ENCODE measurements around the gene SASH1. TPM values are rescaled to one million over a fixed set of nuclear protein-coding genes. Genes with fewer than 3 reads are reported as not detected.
"Not testable (repeated sequence)": the region's sequence is repeated elsewhere in the genome, so short reads cannot be mapped to it uniquely, and the experiment has no call there.

SASH1 gene
- total and polyA plus RNA-seq, 5 donors from 2014 or later: 0.06 TPM; not detected in 4

- ATAC-seq (ENCODE audit: low read depth in 2 of 2): no peak
- H3K9me3 ChIP-seq (ENCODE audit: control insufficient read depth in 2 of 2, low read length in 2 of 2): no peaks in the 10 kb centered on the region
- H3K27me3 Mint-ChIP-seq: no peaks in the 10 kb centered on the region
Observed at GRCh38 chr6:148388521-148388920, 45.9 kb downstream of the SASH1 start.

GRCh38 chr6:148389086-148389485, 46.4 kb downstream of the SASH1 start:
- no peak for ATAC-seq (ENCODE audit: low read depth in 2 of 2)
- no peaks in the 10 kb centered on the region for H3K36me3 Mint-ChIP-seq
- Histone ChIP-seq H3K27ac (ENCODE audit: insufficient read depth, low read length, poor library complexity, severe bottlenecking) (no peak overlapping the region), H3K4me3 (ENCODE audit: low read depth, low read length) (no peak overlapping the region), H3K9me3 (ENCODE audit: control insufficient read depth in 2 of 2, low read length in 2 of 2) (no peaks in the 10 kb centered on the region), H3K4me1 (ENCODE audit: control insufficient read depth, insufficient read depth, low read length, poor library complexity, severe bottlenecking) (no peaks in the 10 kb centered on the region), H3K36me3 (ENCODE audit: control insufficient read depth, insufficient read depth, low read length) (no peaks in the 10 kb centered on the region), H3K27me3 (ENCODE audit: control insufficient read depth, insufficient read depth, low read length) (no peaks in the 10 kb centered on the region)
- DNase-seq: no peak
- H3K27me3 Mint-ChIP-seq: no peaks in the 10 kb centered on the region
- peaks cover 0 to 3% (median 0%) of the 10 kb centered on the region in 7 donors for H3K9me3 Mint-ChIP-seq
- H3K4me1 Mint-ChIP-seq: no peaks in the 10 kb centered on the region
- H3K4me3 Mint-ChIP-seq: no peak overlapping the region
- H3K27ac Mint-ChIP-seq: no peak overlapping the region

More at GRCh38 chr6:148388521-148388920, 45.9 kb downstream of the SASH1 start:
- Histone ChIP-seq H3K4me1 (ENCODE audit: control insufficient read depth, insufficient read depth, low read length, poor library complexity, severe bottlenecking) (no peaks in the 10 kb centered on the region), H3K36me3 (ENCODE audit: control insufficient read depth, insufficient read depth, low read length) (no peaks in the 10 kb centered on the region), H3K4me3 (ENCODE audit: low read depth, low read length) (no peak overlapping the region), H3K27ac (ENCODE audit: insufficient read depth, low read length, poor library complexity, severe bottlenecking) (no peak overlapping the region), H3K27me3 (ENCODE audit: control insufficient read depth, insufficient read depth, low read length) (no peaks in the 10 kb centered on the region)
- Mint-ChIP-seq H3K27ac (no peak overlapping the region), H3K4me1 (no peaks in the 10 kb centered on the region), H3K36me3 (no peaks in the 10 kb centered on the region), H3K4me3 (no peak overlapping the region), H3K9me3 (peaks cover 0 to 3% (median 0%) of the 10 kb centered on the region in 7 donors)
- no peak for DNase-seq

- H3K27me3 Mint-ChIP-seq: no peaks in the 10 kb centered on the region
- Histone ChIP-seq H3K4me1 (ENCODE audit: control insufficient read depth, insufficient read depth, low read length, poor library complexity, severe bottlenecking) (no peaks in the 10 kb centered on the region), H3K27me3 (ENCODE audit: control insufficient read depth, insufficient read depth, low read length) (no peaks in the 10 kb centered on the region), H3K9me3 (ENCODE audit: control insufficient read depth in 2 of 2, low read length in 2 of 2) (no peaks in the 10 kb centered on the region), H3K27ac (ENCODE audit: insufficient read depth, low read length, poor library complexity, severe bottlenecking) (no peak overlapping the region), H3K4me3 (ENCODE audit: low read depth, low read length) (no peak overlapping the region), H3K36me3 (ENCODE audit: control insufficient read depth, insufficient read depth, low read length) (no peaks in the 10 kb centered on the region)
- no peak for DNase-seq
- ATAC-seq (ENCODE audit: low read depth in 2 of 2): no peak
- no peaks in the 10 kb centered on the region for H3K36me3 Mint-ChIP-seq
- H3K4me3 Mint-ChIP-seq: no peak overlapping the region
- no peak overlapping the region for H3K27ac Mint-ChIP-seq
- no peaks in the 10 kb centered on the region for H3K4me1 Mint-ChIP-seq
- H3K9me3 Mint-ChIP-seq: peaks cover 0 to 3% (median 0%) of the 10 kb centered on the region in 7 donors
Observed at GRCh38 chr6:148389917-148390316, 47.3 kb downstream of the SASH1 start.

GRCh38 chr6:148392127-148392526, 49.5 kb downstream of the SASH1 start:
- H3K36me3 Mint-ChIP-seq; H3K4me3 ChIP-seq (ENCODE audit: low read depth, low read length); H3K4me1 Mint-ChIP-seq; H3K27ac ChIP-seq (ENCODE audit: insufficient read depth, low read length, poor library complexity, severe bottlenecking); H3K27ac Mint-ChIP-seq; H3K27me3 Mint-ChIP-seq; H3K9me3 Mint-ChIP-seq; H3K27me3 ChIP-seq (ENCODE audit: control insufficient read depth, insufficient read depth, low read length); H3K9me3 ChIP-seq (ENCODE audit: control insufficient read depth in 2 of 2, low read length in 2 of 2); H3K4me1 ChIP-seq (ENCODE audit: control insufficient read depth, insufficient read depth, low read length, poor library complexity, severe bottlenecking); ATAC-seq (ENCODE audit: low read depth in 2 of 2); H3K4me3 Mint-ChIP-seq; DNase-seq; H3K36me3 ChIP-seq (ENCODE audit: control insufficient read depth, insufficient read depth, low read length): not testable (repeated sequence)

- H3K27me3 ChIP-seq (ENCODE audit: control insufficient read depth, insufficient read depth, low read length): no peaks in the 10 kb centered on the region
- no peaks in the 10 kb centered on the region for H3K36me3 ChIP-seq (ENCODE audit: control insufficient read depth, insufficient read depth, low read length)
- Mint-ChIP-seq H3K4me3 (no peak overlapping the region), H3K9me3 (peaks cover 0 to 2% (median 0%) of the 10 kb centered on the region in 7 donors), H3K4me1 (no peaks in the 10 kb centered on the region), H3K27ac (peak overlapping the region in 1 of 3 donors; percentile 34), H3K27me3 (no peaks in the 10 kb centered on the region), H3K36me3 (no peaks in the 10 kb centered on the region)
- DNase-seq (no peak), ATAC-seq (ENCODE audit: low read depth in 2 of 2) (no peak)
- no peaks in the 10 kb centered on the region for H3K9me3 ChIP-seq (ENCODE audit: control insufficient read depth in 2 of 2, low read length in 2 of 2)
- no peaks in the 10 kb centered on the region for H3K4me1 ChIP-seq (ENCODE audit: control insufficient read depth, insufficient read depth, low read length, poor library complexity, severe bottlenecking)
- H3K27ac ChIP-seq (ENCODE audit: insufficient read depth, low read length, poor library complexity, severe bottlenecking): no peak overlapping the region
- H3K4me3 ChIP-seq (ENCODE audit: low read depth, low read length): no peak overlapping the region
Observed at GRCh38 chr6:148392671-148393070, 50.0 kb downstream of the SASH1 start.

GRCh38 chr6:148395583-148396101, 53.0 kb downstream of the SASH1 start:
- H3K36me3 Mint-ChIP-seq: no peaks in the 10 kb centered on the region
- H3K27me3 Mint-ChIP-seq: no peaks in the 10 kb centered on the region
- ATAC-seq (ENCODE audit: low read depth in 2 of 2): no peak
- no peaks in the 10 kb centered on the region for H3K36me3 ChIP-seq (ENCODE audit: control insufficient read depth, insufficient read depth, low read length)
- no peak overlapping the region for H3K4me3 Mint-ChIP-seq
- H3K27me3 ChIP-seq (ENCODE audit: control insufficient read depth, insufficient read depth, low read length): no peaks in the 10 kb centered on the region
- DNase-seq: no peak
- no peak overlapping the region for H3K4me3 ChIP-seq (ENCODE audit: low read depth, low read length)
- H3K9me3 Mint-ChIP-seq: no peaks in the 10 kb centered on the region
- no peaks in the 10 kb centered on the region for H3K4me1 ChIP-seq (ENCODE audit: control insufficient read depth, insufficient read depth, low read length, poor library complexity, severe bottlenecking)
- no peaks in the 10 kb centered on the region for H3K9me3 ChIP-seq (ENCODE audit: control insufficient read depth in 2 of 2, low read length in 2 of 2)
- H3K27ac ChIP-seq (ENCODE audit: insufficient read depth, low read length, poor library complexity, severe bottlenecking): no peak overlapping the region
- no peak overlapping the region for H3K27ac Mint-ChIP-seq
- no peaks in the 10 kb centered on the region for H3K4me1 Mint-ChIP-seq

- ATAC-seq (ENCODE audit: low read depth in 2 of 2) (no peak), DNase-seq (no peak)
- Mint-ChIP-seq H3K27me3 (no peaks in the 10 kb centered on the region), H3K27ac (no peak overlapping the region), H3K4me1 (no peaks in the 10 kb centered on the region), H3K36me3 (no peaks in the 10 kb centered on the region), H3K4me3 (no peak overlapping the region), H3K9me3 (no peaks in the 10 kb centered on the region)
- H3K36me3 ChIP-seq (ENCODE audit: control insufficient read depth, insufficient read depth, low read length): no peaks in the 10 kb centered on the region
- no peaks in the 10 kb centered on the region for H3K4me1 ChIP-seq (ENCODE audit: control insufficient read depth, insufficient read depth, low read length, poor library complexity, severe bottlenecking)
- no peak overlapping the region for H3K27ac ChIP-seq (ENCODE audit: insufficient read depth, low read length, poor library complexity, severe bottlenecking)
- no peak overlapping the region for H3K4me3 ChIP-seq (ENCODE audit: low read depth, low read length)
- no peaks in the 10 kb centered on the region for H3K27me3 ChIP-seq (ENCODE audit: control insufficient read depth, insufficient read depth, low read length)
- H3K9me3 ChIP-seq (ENCODE audit: control insufficient read depth in 2 of 2, low read length in 2 of 2): no peaks in the 10 kb centered on the region
Observed at GRCh38 chr6:148396411-148396810, 53.8 kb downstream of the SASH1 start.

GRCh38 chr6:148396926-148397325, 54.3 kb downstream of the SASH1 start:
- H3K36me3 ChIP-seq (ENCODE audit: control insufficient read depth, insufficient read depth, low read length): no peaks in the 10 kb centered on the region
- no peaks in the 10 kb centered on the region for H3K4me1 ChIP-seq (ENCODE audit: control insufficient read depth, insufficient read depth, low read length, poor library complexity, severe bottlenecking)
- ATAC-seq (ENCODE audit: low read depth in 2 of 2) (no peak), DNase-seq (no peak)
- H3K27me3 ChIP-seq (ENCODE audit: control insufficient read depth, insufficient read depth, low read length): no peaks in the 10 kb centered on the region
- no peaks in the 10 kb centered on the region for H3K4me1 Mint-ChIP-seq
- H3K9me3 Mint-ChIP-seq: no peaks in the 10 kb centered on the region
- H3K4me3 Mint-ChIP-seq: no peak overlapping the region
- no peaks in the 10 kb centered on the region for H3K27me3 Mint-ChIP-seq
- H3K27ac ChIP-seq (ENCODE audit: insufficient read depth, low read length, poor library complexity, severe bottlenecking): no peak overlapping the region
- no peak overlapping the region for H3K27ac Mint-ChIP-seq
- H3K4me3 ChIP-seq (ENCODE audit: low read depth, low read length): no peak overlapping the region
- H3K9me3 ChIP-seq (ENCODE audit: control insufficient read depth in 2 of 2, low read length in 2 of 2): no peaks in the 10 kb centered on the region
- no peaks in the 10 kb centered on the region for H3K36me3 Mint-ChIP-seq
